ENCODE data around the gene ATRIP. TPM values are rescaled to one million over a fixed set of nuclear protein-coding genes. Genes with fewer than 3 reads are reported as not detected.
A peak's percentile ranks its signal among the peaks of the same experiment; 100 is the strongest.

The ATRIP gene
- polyA plus RNA-seq, 1 donor (not counting 4 experiments of a cell fraction or from before 2014, with no cell fraction given), result 9.7 TPM

- Histone ChIP-seq H3K36me3 (ENCODE audit: control insufficient read depth in 2 of 2, extremely low read depth in 1 of 2, insufficient read depth in 2 of 2, low read length in 2 of 2) (peaks cover 0 to 2% of the 10 kb centered on the region in 2 experiments), H3K9me3 (ENCODE audit: control insufficient read depth, low read depth, low read length) (no peaks in the 10 kb centered on the region), H3K4me1 (ENCODE audit: control insufficient read depth, extremely low read depth, insufficient read depth, low read length) (peaks cover 25% of the 10 kb centered on the region), H3K9ac (ENCODE audit: control insufficient read depth, extremely low read depth, insufficient read depth, low read length) (no peak overlapping the region), H2AFZ (ENCODE audit: control insufficient read depth, low read length) (no peak overlapping the region), H3K79me2 (ENCODE audit: control insufficient read depth, insufficient read depth, low read length) (no peaks in the 10 kb centered on the region), H3K27ac (ENCODE audit: control insufficient read depth, insufficient read depth, low read length) (no peak overlapping the region), H3K4me2 (ENCODE audit: control insufficient read depth, extremely low read depth, insufficient read depth, low read depth, low read length) (peak overlapping the region; percentile 20), H3K4me3 (ENCODE audit: control insufficient read depth in 2 of 3, extremely low read depth in 1 of 3, insufficient read depth in 2 of 3, low read depth in 1 of 3, low read length in 3 of 3) (no peak overlapping the region), H4K20me1 (ENCODE audit: control insufficient read depth, extremely low read depth, insufficient read depth, low read length) (no peaks in the 10 kb centered on the region), H3K9me1 (ENCODE audit: control insufficient read depth, extremely low read depth, insufficient read depth, low read length) (no peaks in the 10 kb centered on the region), H3K27me3 (ENCODE audit: control insufficient read depth, extremely low read depth, insufficient read depth, low read length) (no peaks in the 10 kb centered on the region)
- FAIRE-seq (no peak), DNase-seq (ENCODE audit: low read depth, low spot score) (peak; percentile 56)
- dilution Hi-C loops (cut with MboI; ENCODE audit: extremely low pct_ligation_motif_present, low sequenced_read_pairs), result no loop called here
- TF ChIP-seq EZH2 (IDR thresholded peaks at IDR 0.05; ENCODE audit: low read length), result no peak
- no peak for TF ChIP-seq CTCF (optimal IDR thresholded peaks at IDR 0.05 in 1 of 3, IDR thresholded peaks at IDR 0.05 in 1 of 3, conservative IDR thresholded peaks at IDR 0.05 in 1 of 3; ENCODE audit: extremely low read depth in 1 of 3, insufficient read depth in 2 of 3, low read length in 3 of 3)
These were observed 54.1 kb downstream of the ATRIP start for GRCh38 chr3:48500656-48501055.

- Histone ChIP-seq H3K4me2 (ENCODE audit: control insufficient read depth, extremely low read depth, insufficient read depth, low read depth, low read length) (peak overlapping the region; percentile 20), H3K27ac (ENCODE audit: control insufficient read depth, insufficient read depth, low read length) (no peak overlapping the region), H3K9me1 (ENCODE audit: control insufficient read depth, extremely low read depth, insufficient read depth, low read length) (no peaks in the 10 kb centered on the region), H3K4me3 (ENCODE audit: control insufficient read depth in 2 of 3, extremely low read depth in 1 of 3, insufficient read depth in 2 of 3, low read depth in 1 of 3, low read length in 3 of 3) (no peak overlapping the region), H3K9ac (ENCODE audit: control insufficient read depth, extremely low read depth, insufficient read depth, low read length) (no peak overlapping the region), H3K9me3 (ENCODE audit: control insufficient read depth, low read depth, low read length) (no peaks in the 10 kb centered on the region), H2AFZ (ENCODE audit: control insufficient read depth, low read length) (no peak overlapping the region), H3K27me3 (ENCODE audit: control insufficient read depth, extremely low read depth, insufficient read depth, low read length) (no peaks in the 10 kb centered on the region), H3K36me3 (ENCODE audit: control insufficient read depth in 2 of 2, extremely low read depth in 1 of 2, insufficient read depth in 2 of 2, low read length in 2 of 2) (peaks cover 0 to 2% of the 10 kb centered on the region in 2 experiments), H4K20me1 (ENCODE audit: control insufficient read depth, extremely low read depth, insufficient read depth, low read length) (no peaks in the 10 kb centered on the region), H3K4me1 (ENCODE audit: control insufficient read depth, extremely low read depth, insufficient read depth, low read length) (peaks cover 25% of the 10 kb centered on the region), H3K79me2 (ENCODE audit: control insufficient read depth, insufficient read depth, low read length) (no peaks in the 10 kb centered on the region)
- DNase-seq (ENCODE audit: low read depth, low spot score) (no peak), FAIRE-seq (no peak)
- dilution Hi-C loops (cut with MboI; ENCODE audit: extremely low pct_ligation_motif_present, low sequenced_read_pairs), result no loop called here
- TF ChIP-seq EZH2 (IDR thresholded peaks at IDR 0.05; ENCODE audit: low read length), result no peak
- no peak for TF ChIP-seq CTCF (optimal IDR thresholded peaks at IDR 0.05 in 1 of 3, IDR thresholded peaks at IDR 0.05 in 1 of 3, conservative IDR thresholded peaks at IDR 0.05 in 1 of 3; ENCODE audit: extremely low read depth in 1 of 3, insufficient read depth in 2 of 3, low read length in 3 of 3)
These were observed 54.7 kb downstream of the ATRIP start for GRCh38 chr3:48501196-48501595.
